HEK293 (cell line): Measurements from ENCODE around the gene MT1A.

Source experiments
- SP7 ChIP-seq: fragments of 450-650 bp; formaldehyde crosslinking; IDR thresholded peaks from 2 replicates; pipeline ENCODE4 v1.5.1; 2016; ENCODE audit warnings: missing biosample characterization, missing genetic modification characterization
- ZNF677 ChIP-seq: fragments of 450-650 bp; IDR thresholded peaks from 2 replicates; pipeline ENCODE4 v1.5.0; 2018; ENCODE audit warnings: missing biosample characterization, mild to moderate bottlenecking, missing genetic modification characterization, moderate library complexity
- TF ChIP-seq, protein P1 (sequence below): fragments of 450-650 bp; formaldehyde crosslinking; IDR thresholded peaks from 2 replicates; pipeline ENCODE4 v1.5.1; 2016; ENCODE audit warnings: missing biosample characterization, missing genetic modification characterization

DNA sequence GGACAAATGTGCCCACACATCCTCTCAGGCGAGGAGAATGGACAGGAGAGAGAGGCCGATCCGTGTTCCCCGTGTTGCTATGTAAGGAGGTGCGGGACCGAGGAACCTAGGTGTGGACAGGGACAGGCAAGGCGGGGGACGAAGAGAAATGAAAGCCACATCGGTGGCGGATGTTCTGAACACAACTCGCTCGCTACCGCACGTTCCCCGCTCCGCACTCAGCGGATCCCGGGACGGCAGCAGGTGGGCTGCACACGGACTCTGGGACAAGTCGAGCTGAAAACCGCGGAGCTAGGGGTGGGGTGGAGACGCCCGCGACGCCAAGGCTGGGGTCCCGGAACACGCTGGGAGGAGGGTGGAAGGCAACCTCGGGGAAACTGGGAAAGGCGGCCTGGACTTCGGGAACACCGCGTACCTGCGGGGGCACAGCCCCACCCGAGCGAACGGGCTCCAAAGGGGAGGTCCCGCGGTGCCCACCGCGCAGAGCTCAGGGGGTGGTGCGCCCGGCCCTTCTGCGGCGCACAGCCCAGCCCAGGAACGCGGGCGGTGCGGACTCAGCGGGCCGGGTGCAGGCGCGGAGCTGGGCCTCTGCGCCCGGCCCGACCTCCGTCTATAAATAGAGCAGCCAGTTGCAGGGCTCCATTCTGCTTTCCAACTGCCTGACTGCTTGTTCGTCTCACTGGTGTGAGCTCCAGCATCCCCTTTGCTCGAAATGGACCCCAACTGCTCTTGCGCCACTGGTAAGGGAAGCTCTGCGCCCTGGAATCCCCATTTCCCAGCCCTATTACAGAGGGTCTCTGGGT is 13.1 kb upstream of the MT1A start, which contains the start of gene MT1E:
- TF ChIP-seq, protein P1, sequence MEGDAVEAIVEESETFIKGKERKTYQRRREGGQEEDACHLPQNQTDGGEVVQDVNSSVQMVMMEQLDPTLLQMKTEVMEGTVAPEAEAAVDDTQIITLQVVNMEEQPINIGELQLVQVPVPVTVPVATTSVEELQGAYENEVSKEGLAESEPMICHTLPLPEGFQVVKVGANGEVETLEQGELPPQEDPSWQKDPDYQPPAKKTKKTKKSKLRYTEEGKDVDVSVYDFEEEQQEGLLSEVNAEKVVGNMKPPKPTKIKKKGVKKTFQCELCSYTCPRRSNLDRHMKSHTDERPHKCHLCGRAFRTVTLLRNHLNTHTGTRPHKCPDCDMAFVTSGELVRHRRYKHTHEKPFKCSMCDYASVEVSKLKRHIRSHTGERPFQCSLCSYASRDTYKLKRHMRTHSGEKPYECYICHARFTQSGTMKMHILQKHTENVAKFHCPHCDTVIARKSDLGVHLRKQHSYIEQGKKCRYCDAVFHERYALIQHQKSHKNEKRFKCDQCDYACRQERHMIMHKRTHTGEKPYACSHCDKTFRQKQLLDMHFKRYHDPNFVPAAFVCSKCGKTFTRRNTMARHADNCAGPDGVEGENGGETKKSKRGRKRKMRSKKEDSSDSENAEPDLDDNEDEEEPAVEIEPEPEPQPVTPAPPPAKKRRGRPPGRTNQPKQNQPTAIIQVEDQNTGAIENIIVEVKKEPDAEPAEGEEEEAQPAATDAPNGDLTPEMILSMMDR, result no peak
- no peak for TF ChIP-seq SP7 (tag by site-specific recombination)
- no peak for TF ChIP-seq ZNF677 (tag by site-specific recombination)
